GM20000 (cell line): ENCODE results near the gene KIAA1671.

Source experiments
- DNase-seq: peaks from one replicate; pipeline ENCODE4 v3.0.0; 2012; ENCODE audit warnings: low spot score
- TF ChIP-seq, protein P1 (sequence below): IDR thresholded peaks from 2 replicates; pipeline ENCODE4 v1.5.1; 2012; ENCODE audit warnings: mild to moderate bottlenecking, control low read depth; ENCODE audit errors: extremely low read depth, missing control alignments

Gene KIAA1671

DNA sequence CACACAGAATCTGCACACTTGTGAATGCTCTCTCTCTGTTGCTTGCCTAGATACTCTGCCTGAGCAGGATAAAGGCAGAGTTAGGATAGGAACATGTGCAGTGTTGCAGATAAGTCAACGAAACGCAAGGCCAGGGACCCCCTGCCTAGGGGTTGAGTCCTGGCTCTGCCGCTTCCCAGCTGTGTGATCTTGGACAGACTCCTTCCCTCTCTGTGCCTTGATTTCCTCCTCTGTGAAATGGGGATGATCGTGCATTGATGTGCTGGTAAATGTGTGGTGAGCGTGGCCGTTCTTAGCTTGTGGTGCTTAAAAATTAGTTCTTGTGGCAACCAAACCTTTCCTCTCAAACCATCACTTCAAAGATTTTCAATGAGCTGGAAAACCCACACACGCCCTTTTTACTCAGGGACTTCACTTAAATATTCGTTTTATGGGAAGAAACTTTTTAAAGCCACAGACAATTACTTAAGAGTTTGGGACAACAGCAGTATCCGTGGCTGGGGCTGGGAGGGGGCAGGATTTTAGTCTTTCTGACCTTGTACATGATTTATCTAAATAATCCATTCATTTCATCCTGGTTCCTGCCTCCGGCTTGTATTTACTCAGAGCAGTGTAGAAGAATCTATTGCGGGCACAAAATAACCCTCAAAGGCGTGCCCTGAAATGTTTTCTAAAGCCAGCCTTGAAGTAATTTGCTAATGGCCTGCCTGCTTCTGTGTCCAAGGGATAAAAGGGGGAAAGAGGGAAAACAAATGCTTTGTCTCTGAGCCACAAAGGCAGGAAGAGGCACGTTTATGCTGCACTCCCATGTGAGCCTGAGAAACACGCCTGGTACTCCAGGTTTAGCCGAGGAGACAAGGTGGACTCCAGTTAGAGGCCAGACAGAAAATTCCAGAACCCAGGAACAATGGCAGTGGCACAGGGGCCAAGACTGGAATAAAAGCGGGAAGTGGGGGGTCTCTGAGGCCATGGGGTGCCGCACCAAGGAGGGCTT is 162.2 kb downstream of the KIAA1671 start:
- TF ChIP-seq, protein P1, sequence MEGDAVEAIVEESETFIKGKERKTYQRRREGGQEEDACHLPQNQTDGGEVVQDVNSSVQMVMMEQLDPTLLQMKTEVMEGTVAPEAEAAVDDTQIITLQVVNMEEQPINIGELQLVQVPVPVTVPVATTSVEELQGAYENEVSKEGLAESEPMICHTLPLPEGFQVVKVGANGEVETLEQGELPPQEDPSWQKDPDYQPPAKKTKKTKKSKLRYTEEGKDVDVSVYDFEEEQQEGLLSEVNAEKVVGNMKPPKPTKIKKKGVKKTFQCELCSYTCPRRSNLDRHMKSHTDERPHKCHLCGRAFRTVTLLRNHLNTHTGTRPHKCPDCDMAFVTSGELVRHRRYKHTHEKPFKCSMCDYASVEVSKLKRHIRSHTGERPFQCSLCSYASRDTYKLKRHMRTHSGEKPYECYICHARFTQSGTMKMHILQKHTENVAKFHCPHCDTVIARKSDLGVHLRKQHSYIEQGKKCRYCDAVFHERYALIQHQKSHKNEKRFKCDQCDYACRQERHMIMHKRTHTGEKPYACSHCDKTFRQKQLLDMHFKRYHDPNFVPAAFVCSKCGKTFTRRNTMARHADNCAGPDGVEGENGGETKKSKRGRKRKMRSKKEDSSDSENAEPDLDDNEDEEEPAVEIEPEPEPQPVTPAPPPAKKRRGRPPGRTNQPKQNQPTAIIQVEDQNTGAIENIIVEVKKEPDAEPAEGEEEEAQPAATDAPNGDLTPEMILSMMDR: no peak
- DNase-seq: no peak

DNA sequence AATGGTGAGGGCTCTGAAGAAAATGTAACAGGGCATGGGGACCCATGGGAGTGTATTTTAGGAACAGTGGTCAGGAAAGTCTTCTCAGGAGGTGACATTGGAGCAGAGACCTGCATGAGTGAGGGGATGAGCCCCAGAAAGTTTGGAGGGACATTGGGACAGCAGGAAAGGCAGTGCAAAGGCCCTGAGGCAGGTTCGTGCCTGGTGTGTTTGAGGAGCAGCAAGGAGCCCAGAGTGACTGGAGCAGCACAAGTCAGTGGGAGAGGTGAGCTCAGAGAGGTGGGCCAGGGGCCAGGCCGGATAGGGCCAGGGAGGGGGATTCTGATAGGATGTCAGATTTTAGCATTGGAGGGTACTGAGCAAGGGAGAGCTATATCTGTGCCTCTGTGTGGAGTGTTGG is 167.1 kb downstream of the KIAA1671 start:
- DNase-seq: no peak
- TF ChIP-seq, protein P1: no peak

DNA sequence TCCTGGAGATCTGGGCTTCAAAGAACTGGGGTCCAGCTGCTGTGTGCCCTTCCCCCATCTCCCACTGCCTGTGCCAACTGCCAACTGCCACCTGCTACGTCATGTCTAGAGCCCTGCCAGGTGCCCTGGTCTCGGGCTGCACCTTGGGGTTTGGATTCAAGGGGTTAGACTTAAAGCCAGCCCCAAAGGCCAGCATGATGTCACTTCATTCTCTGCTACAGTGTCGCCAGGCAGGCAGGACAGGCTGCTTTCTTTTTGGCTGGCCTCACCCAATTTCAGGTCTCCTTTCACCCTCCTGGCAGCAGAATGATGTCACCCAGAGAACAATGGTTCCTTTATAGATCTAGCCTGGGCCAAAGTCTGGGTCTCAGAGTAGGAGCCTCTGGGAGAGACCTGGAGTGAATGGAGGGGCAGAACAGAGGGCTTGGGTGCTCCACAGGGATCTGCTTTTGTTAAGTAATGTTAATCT is 167.6 kb downstream of the KIAA1671 start:
- no peak for DNase-seq
- TF ChIP-seq, protein P1: no peak

DNA sequence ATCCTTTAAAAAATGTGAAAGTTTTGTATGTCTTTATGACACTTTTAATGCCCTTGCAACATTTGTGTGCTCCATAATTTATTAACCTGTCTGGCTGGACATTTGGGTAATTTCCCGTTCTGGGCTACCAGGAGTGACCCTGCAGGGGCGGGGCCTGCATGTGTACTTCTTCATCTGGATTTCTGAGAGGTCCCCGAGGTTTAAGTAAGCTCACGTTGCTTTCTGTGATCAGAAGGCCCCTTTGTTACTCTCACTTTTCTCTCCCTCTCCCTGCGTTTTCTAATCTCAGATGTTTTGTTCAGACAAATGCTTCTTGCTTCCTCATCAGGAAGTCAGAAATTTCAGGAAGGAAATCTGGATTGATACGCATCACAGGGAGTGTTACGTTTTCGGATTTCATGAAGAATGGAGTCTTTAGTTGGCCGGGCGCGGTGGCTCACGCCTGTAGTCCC is 168.3 kb downstream of the KIAA1671 start:
- DNase-seq: no peak
- TF ChIP-seq, protein P1: no peak

DNA sequence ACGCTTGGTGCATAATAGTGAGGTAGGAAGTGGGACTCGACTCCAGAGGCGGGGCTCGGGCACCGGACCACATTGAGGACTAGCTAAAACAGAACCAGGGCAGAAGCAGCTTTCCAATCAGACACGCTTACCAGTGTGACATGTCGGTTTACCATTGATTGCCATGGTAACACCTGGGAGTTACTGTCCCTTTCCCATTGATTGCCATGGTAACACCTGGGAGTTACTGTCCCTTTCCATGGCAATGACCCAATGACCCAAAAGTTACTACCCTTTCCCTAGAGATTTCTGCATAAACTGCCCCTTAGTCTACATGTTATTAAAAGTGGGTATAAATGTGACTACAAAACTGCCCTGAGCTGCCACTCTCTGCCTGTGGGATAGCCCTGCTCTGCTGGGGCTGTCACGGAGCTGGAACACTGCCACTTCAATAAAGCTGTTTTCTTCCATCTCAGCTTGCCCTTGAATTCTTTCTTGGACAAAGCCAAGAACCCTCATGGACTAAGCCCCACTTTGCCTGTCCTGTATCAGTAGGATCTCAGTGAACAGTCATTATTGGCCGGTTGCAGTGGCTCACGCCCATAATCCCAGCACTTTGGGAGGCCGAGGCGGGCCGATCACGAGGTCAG is 169.7 kb downstream of the KIAA1671 start:
- DNase-seq: no peak
- TF ChIP-seq, protein P1: no peak

DNA sequence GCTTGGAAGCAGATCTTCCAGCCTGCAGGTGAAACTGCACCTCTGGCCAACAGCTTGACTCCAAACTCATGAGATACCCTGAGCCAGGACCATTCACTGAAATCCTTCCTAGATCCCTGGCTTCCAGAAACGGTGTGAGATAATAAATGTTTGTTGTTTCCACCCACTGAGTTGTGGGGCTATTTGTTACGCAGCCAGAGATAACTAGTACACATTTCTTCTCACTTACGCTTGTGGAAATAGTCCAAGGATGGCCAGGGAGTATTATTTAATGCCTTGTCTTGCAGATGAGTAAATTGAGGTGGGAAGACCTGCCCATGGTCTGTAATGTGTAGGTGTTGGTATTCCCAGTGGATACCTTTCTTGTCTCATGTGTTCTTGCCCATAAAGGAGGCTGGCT is 171.2 kb downstream of the KIAA1671 start:
- DNase-seq: no peak
- TF ChIP-seq, protein P1: no peak
